ENCODE data around the gene MRAS.

MRAS gene

DNA sequence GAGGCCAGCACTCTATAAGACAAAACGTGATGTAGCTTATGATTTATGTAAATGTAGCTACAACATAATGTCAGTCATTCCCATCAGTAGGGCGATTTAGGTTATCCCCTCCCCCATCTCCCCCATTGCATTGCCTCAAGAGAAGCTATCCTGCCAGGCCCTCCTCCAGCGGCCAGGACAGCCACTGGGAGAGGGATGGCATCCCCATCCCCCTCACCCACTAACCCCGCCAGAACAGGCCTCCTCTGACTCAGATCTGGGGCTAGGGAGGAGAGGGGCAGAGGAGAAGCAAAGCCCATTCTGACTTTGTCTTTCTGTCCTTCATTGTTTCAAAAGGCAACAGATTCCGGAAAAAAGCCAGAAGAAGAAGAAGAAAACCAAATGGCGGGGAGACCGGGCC lies 53.5 kb downstream of the MRAS start:
- TF ChIP-seq, protein P1, sequence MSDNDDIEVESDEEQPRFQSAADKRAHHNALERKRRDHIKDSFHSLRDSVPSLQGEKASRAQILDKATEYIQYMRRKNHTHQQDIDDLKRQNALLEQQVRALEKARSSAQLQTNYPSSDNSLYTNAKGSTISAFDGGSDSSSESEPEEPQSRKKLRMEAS (IDR thresholded peaks at IDR 0.05): no peak
- TF ChIP-seq FOXM1 (IDR thresholded peaks at IDR 0.05; ENCODE audit: borderline replicate concordance, low read depth) (no peak), RAD21 (IDR thresholded peaks at IDR 0.05; ENCODE audit: low read depth) (no peak), EGR1 (IDR thresholded peaks at IDR 0.05) (no peak), EP300 (IDR thresholded peaks at IDR 0.05; ENCODE audit: borderline replicate concordance) (no peak), CEBPB (IDR thresholded peaks at IDR 0.05) (no peak), TEAD4 (IDR thresholded peaks at IDR 0.05) (no peak), TCF12 (IDR thresholded peaks at IDR 0.05; ENCODE audit: low read depth) (no peak), YY1 (IDR thresholded peaks at IDR 0.05; ENCODE audit: low read depth) (no peak), NFIC (IDR thresholded peaks at IDR 0.05) (no peak), CREB1 (IDR thresholded peaks at IDR 0.05; ENCODE audit: low read depth) (no peak), TAF1 (IDR thresholded peaks at IDR 0.05; ENCODE audit: low read depth) (no peak), ZBTB7A (IDR thresholded peaks at IDR 0.05; ENCODE audit: low read depth) (no peak)
- TF ChIP-seq, protein P2, sequence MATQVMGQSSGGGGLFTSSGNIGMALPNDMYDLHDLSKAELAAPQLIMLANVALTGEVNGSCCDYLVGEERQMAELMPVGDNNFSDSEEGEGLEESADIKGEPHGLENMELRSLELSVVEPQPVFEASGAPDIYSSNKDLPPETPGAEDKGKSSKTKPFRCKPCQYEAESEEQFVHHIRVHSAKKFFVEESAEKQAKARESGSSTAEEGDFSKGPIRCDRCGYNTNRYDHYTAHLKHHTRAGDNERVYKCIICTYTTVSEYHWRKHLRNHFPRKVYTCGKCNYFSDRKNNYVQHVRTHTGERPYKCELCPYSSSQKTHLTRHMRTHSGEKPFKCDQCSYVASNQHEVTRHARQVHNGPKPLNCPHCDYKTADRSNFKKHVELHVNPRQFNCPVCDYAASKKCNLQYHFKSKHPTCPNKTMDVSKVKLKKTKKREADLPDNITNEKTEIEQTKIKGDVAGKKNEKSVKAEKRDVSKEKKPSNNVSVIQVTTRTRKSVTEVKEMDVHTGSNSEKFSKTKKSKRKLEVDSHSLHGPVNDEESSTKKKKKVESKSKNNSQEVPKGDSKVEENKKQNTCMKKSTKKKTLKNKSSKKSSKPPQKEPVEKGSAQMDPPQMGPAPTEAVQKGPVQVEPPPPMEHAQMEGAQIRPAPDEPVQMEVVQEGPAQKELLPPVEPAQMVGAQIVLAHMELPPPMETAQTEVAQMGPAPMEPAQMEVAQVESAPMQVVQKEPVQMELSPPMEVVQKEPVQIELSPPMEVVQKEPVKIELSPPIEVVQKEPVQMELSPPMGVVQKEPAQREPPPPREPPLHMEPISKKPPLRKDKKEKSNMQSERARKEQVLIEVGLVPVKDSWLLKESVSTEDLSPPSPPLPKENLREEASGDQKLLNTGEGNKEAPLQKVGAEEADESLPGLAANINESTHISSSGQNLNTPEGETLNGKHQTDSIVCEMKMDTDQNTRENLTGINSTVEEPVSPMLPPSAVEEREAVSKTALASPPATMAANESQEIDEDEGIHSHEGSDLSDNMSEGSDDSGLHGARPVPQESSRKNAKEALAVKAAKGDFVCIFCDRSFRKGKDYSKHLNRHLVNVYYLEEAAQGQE (IDR thresholded peaks at IDR 0.05; ENCODE audit: low read depth): no peak
- TF ChIP-seq, protein P3, sequence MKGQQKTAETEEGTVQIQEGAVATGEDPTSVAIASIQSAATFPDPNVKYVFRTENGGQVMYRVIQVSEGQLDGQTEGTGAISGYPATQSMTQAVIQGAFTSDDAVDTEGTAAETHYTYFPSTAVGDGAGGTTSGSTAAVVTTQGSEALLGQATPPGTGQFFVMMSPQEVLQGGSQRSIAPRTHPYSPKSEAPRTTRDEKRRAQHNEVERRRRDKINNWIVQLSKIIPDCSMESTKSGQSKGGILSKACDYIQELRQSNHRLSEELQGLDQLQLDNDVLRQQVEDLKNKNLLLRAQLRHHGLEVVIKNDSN (IDR thresholded peaks at IDR 0.05): no peak

DNA sequence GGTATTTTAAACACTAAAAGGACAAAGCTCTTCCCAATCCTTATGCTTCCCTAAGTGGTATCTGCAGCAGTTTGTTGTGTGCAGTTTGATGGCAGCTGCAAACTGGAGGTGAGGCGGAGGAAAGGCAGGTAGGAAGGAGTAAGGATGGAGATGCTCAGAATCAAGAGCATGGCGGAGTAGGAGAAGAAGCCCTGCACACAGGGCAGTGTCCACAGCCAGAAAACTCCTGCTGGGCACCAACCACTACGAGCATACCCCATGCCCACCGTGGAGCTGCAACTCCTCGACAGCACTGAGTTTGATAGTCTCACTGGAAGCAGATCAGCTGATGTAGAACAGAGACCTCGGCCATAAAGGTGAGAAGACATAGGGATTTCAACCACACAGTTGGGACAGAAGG lies 55.7 kb downstream of the MRAS start:
- TF ChIP-seq ZBTB7A (IDR thresholded peaks at IDR 0.05; ENCODE audit: low read depth) (no peak), CEBPB (IDR thresholded peaks at IDR 0.05) (no peak), CREB1 (IDR thresholded peaks at IDR 0.05; ENCODE audit: low read depth) (no peak), EGR1 (IDR thresholded peaks at IDR 0.05) (no peak), TAF1 (IDR thresholded peaks at IDR 0.05; ENCODE audit: low read depth) (no peak), RAD21 (IDR thresholded peaks at IDR 0.05; ENCODE audit: low read depth) (no peak), TEAD4 (IDR thresholded peaks at IDR 0.05) (no peak), FOXM1 (IDR thresholded peaks at IDR 0.05; ENCODE audit: borderline replicate concordance, low read depth) (no peak), NFIC (IDR thresholded peaks at IDR 0.05) (no peak), TCF12 (IDR thresholded peaks at IDR 0.05; ENCODE audit: low read depth) (no peak), YY1 (IDR thresholded peaks at IDR 0.05; ENCODE audit: low read depth) (no peak), EP300 (IDR thresholded peaks at IDR 0.05; ENCODE audit: borderline replicate concordance) (no peak)
- TF ChIP-seq, protein P3 (IDR thresholded peaks at IDR 0.05): no peak
- TF ChIP-seq, protein P1 (IDR thresholded peaks at IDR 0.05): no peak
- TF ChIP-seq, protein P2 (IDR thresholded peaks at IDR 0.05; ENCODE audit: low read depth): no peak

DNA sequence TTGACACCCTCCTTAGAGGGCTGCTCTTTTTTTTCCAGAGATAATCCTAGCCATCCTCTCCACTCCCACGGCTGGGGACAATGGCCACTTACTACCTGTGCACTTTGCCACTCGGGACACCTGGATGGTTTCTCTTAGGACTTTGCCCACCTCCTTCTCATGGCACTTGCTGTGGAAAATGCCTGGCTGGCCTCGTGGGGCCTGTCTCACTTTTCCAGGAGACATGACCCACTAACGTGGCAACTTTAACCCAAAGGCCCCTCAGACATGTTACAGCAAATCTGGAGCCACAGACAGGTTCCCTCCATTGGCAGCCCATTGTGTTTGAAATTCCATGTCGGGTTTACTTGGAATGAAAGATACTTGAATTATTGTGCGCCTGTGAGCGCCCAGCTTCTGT lies 56.6 kb downstream of the MRAS start:
- TF ChIP-seq FOXM1 (IDR thresholded peaks at IDR 0.05; ENCODE audit: borderline replicate concordance, low read depth) (no peak), CREB1 (IDR thresholded peaks at IDR 0.05; ENCODE audit: low read depth) (no peak), TAF1 (IDR thresholded peaks at IDR 0.05; ENCODE audit: low read depth) (no peak), TEAD4 (IDR thresholded peaks at IDR 0.05) (no peak), CEBPB (IDR thresholded peaks at IDR 0.05) (no peak), NFIC (IDR thresholded peaks at IDR 0.05) (no peak), TCF12 (IDR thresholded peaks at IDR 0.05; ENCODE audit: low read depth) (no peak), EP300 (IDR thresholded peaks at IDR 0.05; ENCODE audit: borderline replicate concordance) (no peak)
- TF ChIP-seq, protein P1 (IDR thresholded peaks at IDR 0.05): no peak
- TF ChIP-seq, protein P3 (IDR thresholded peaks at IDR 0.05): no peak
- TF ChIP-seq, protein P2 (IDR thresholded peaks at IDR 0.05; ENCODE audit: low read depth): no peak

DNA sequence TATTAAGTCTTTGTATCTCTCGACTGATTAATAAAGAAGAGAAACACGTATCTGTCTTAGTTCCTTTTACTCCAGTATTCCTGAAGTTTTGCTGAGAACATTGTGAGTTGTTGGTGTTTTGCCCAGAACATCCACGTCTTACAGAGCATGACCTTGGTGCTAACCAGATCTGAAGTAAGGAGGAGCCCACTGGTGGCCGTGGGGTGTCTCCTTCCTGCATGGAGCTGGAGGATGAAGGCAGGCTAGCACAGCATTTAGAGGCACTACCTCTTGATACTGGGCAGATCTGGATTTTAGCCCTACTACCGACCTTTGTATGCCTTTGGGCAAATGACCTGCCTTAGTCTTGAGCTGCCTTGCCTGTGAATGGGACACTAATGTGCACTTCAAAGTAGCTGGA lies 57.1 kb downstream of the MRAS start:
- no peak for TF ChIP-seq TCF12 (IDR thresholded peaks at IDR 0.05; ENCODE audit: low read depth)
- TF ChIP-seq, protein P3 (IDR thresholded peaks at IDR 0.05): no peak
- TF ChIP-seq RAD21 (IDR thresholded peaks at IDR 0.05; ENCODE audit: low read depth): no peak
- TF ChIP-seq, protein P1 (IDR thresholded peaks at IDR 0.05): no peak
- no peak for TF ChIP-seq NFIC (IDR thresholded peaks at IDR 0.05)
